Activated T-cell treated with anti-CD3 and anti-CD28 coated beads, Interleukin-2, amount 50 U/mL, for 24 hours (primary cell): ENCODE measurements around the gene PRKCZ.

Experiments used
- DNase-seq: peaks from one replicate; pipeline ENCODE4 v3.0.0-alpha.2; 2020
- H3K27ac Mint-ChIP-seq: 2 replicates; pipeline ENCODE4 v1.8.0; 2020; ENCODE audit warnings: mild to moderate bottlenecking, mixed read lengths
- H3K27me3 Mint-ChIP-seq: 2 replicates; pipeline ENCODE4 v1.8.0; 2020; ENCODE audit warnings: mixed read lengths
- H3K36me3 Mint-ChIP-seq: 2 replicates; pipeline ENCODE4 v1.8.0; 2020; ENCODE audit warnings: low read depth, mixed read lengths
- H3K4me1 Mint-ChIP-seq: 2 replicates; pipeline ENCODE4 v1.8.0; 2020; ENCODE audit warnings: low read depth, mixed read lengths
- H3K4me3 Mint-ChIP-seq: 2 replicates; pipeline ENCODE4 v1.8.0; 2020; ENCODE audit warnings: mild to moderate bottlenecking, moderate library complexity, mixed read lengths
- H3K9me3 Mint-ChIP-seq: 2 replicates; pipeline ENCODE4 v1.8.0; 2020; ENCODE audit warnings: mixed read lengths

PRKCZ gene

DNA sequence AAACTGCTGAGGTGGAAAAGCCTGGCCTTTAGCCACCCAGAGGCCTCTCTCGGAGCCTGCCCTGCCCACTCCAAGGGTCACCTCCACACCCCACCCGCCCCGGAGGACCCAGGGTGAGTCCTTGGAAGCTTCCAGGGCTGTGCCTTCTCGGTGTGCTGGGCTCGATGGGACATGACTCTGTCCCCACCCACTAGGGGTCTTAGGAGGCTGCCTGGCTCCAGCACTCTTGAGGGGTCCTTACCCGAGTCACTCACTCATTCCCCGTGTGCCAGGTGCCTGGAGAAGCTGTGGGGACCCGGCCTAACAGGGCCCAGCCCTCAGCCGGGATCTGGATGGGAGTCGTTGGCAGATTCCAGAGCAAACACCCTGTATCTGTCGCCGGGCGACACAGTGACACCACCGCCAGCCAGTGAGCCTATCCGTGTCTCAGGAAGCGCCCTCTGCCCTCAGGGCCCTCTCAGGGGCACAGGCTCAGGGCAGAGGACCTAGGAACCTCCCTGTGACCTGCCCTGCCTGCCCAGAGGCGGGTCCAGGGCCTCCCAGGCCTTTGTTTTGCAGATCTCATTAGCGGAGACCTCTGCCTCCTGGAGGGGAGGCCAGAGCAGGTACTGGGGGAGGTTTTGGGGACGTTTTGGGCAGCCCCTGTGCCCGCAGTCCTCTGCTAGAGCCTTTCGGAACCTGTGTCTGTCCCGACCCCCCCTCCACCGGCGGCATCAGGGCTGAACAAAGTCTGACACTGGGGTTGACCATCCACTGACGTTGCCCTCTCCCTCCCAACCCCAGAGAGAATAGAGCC is 3.1 kb upstream of the PRKCZ start:
- no peak overlapping the region for H3K4me3 Mint-ChIP-seq
- no peak overlapping the region for H3K27ac Mint-ChIP-seq
- H3K9me3 Mint-ChIP-seq, result no peaks in the 10 kb centered on the region
- DNase-seq, result no peak
- H3K4me1 Mint-ChIP-seq, result peaks cover 25% of the 10 kb centered on the region
- H3K36me3 Mint-ChIP-seq, result no peaks in the 10 kb centered on the region
- H3K27me3 Mint-ChIP-seq, result peaks cover 21% of the 10 kb centered on the region

DNA sequence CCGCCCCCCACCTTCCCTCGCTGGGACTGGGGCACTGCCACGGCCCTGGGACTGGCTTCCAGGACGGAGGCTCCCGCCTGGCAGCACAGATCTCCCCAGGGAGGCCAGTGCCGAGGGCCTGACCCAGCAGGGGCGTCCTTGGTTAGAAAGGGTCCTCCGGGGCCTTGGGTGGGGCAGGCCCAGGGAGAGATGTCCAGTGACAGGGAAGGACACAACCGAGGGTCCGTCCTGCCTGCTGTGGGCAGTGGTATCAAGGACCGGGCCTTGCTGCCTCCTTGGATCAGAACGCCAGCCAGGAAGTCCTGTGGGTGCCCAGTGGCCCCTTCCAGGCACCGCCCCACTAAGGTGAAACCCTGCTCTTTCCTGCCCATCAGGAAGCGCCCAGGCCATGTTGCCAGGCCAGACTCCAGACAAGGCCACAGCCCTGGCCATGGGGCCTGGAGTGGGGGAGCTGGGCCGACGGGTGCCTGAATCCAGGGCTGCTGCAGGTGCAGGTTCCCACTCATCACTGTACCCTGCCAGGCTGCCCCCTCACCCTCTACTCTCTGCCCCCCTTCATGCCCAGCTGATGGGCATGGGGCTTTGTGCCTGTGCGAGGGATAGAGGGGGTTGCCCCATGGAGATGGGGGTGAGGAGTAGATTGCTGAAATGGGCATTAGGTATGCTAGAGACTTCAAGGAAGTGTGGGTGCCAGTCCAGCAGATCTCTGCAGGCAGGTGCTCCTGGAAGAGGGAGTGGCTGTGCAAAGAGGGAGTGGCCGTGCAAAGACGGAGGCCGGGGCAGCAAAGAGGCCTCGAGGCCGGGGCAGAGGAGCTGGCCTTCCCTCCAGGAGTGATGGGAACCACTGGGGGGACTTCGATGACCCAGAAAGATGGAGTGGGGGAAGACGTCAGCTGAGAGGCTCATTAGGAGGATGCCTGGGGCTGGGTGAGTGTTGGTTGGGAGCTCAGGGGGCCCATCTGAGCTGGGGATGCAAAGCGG is 2.2 kb upstream of the PRKCZ start:
- peak overlapping the region; percentile 53 for H3K4me3 Mint-ChIP-seq

DNA sequence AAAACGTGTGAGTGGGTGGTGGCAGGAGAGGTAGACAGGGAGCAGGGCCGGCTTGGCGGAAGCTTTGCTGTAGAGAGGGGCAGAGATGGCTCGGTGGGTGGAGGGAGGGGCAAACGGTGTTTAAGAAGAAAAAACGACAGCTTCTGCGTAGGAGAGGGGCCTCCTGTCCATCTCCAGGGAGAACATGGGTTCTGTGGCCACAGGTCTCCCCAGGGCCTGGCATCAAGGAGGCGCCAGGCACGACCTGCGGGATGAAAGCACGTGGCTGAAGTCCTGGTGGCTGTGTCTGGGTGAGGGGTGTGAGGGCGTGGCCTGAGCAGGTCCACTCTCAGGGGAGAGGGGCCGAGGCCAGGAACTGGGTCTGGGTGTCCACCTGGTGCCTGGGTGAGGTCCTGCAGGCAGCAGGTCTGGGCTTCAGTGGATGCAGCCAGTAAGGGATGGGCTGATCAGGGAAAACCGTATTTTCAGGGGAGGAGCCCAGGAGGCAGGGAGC is 940 bp upstream of the PRKCZ start:
- Mint-ChIP-seq H3K36me3 (no peaks in the 10 kb centered on the region), H3K4me3 (peak overlapping the region; percentile 78), H3K27me3 (peaks cover 21% of the 10 kb centered on the region), H3K4me1 (peaks cover 26% of the 10 kb centered on the region), H3K27ac (peak overlapping the region; percentile 61), H3K9me3 (no peaks in the 10 kb centered on the region)
- DNase-seq, result peak; percentile 49

More for the DNA sequence above, 2.2 kb upstream of the PRKCZ start:
- H3K4me1 Mint-ChIP-seq, result peaks cover 27% of the 10 kb centered on the region
- no peaks in the 10 kb centered on the region for H3K9me3 Mint-ChIP-seq
- peaks cover 21% of the 10 kb centered on the region for H3K27me3 Mint-ChIP-seq
- H3K36me3 Mint-ChIP-seq, result no peaks in the 10 kb centered on the region
- no peak overlapping the region for H3K27ac Mint-ChIP-seq
- DNase-seq, result no peak

DNA sequence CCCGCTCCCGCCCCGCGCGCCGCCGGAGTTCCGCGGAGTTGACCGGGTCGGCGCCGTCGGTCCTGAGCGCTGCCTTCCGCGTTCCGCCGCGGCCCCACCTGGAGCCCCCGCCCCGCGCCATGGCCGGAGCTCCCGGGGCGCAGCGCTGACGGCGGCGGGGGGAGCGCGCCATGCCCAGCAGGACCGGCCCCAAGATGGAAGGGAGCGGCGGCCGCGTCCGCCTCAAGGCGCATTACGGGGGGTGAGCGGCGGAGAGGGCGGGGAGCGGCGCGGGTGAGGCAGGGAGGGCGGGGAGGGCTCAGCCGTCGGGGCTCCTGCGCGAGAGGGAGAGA is 216 bp downstream of the PRKCZ start:
- H3K27ac Mint-ChIP-seq, result no peak overlapping the region
- peaks cover 21% of the 10 kb centered on the region for H3K4me1 Mint-ChIP-seq
- H3K9me3 Mint-ChIP-seq, result no peaks in the 10 kb centered on the region
- no peak for DNase-seq
- H3K27me3 Mint-ChIP-seq, result peaks cover 20% of the 10 kb centered on the region
- H3K4me3 Mint-ChIP-seq, result peak overlapping the region; percentile 69
- no peaks in the 10 kb centered on the region for H3K36me3 Mint-ChIP-seq

DNA sequence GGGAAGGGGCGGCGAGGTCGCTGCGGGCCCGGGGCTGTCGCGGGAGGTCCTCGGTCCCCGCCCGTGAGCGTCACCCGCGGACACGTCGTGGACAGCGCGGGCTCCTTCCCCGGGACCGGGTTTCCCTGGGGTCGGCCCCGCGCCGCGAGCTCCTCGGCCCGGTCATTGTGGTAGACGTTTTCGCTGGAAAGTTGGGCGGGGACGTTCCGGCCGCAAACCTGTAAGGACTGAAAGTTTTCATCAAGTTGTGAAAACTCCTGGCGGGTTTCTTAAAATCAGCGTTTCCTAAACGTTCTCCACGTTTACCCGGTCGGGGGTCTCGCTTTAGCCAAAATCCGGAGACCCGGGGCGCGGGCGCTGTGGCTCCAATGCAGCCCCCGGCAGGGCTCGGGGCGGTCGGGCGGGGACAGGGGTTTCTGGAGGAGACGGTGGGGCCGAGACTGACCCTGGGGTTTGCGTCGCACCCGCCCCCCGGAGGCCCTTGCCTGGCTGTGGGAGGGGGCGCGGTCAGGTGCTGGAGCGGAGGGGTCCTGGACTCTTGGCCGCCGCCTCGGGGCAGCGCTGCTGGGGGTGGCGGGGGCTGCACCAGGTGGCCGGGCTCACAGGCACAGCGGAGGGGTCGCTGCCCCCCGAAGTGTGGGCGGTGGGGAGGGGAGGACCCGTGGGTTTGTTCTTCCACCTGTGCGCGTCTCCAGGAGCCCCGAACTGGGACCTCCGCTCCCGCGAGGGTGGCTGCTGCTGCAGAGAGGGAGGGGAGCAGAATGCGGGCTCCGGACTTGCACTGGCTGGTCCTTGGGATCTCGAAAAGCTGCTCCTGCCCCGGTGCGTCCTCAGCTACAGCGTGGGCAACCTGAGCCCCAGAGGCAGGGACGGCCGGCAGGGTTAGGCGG is 827 bp downstream of the PRKCZ start:
- peaks cover 16% of the 10 kb centered on the region for H3K27me3 Mint-ChIP-seq
- no peaks in the 10 kb centered on the region for H3K9me3 Mint-ChIP-seq
- H3K4me3 Mint-ChIP-seq, result peak overlapping the region; percentile 69
- no peak overlapping the region for H3K27ac Mint-ChIP-seq
- peaks cover 2% of the 10 kb centered on the region for H3K36me3 Mint-ChIP-seq
- no peak for DNase-seq
- H3K4me1 Mint-ChIP-seq, result peaks cover 16% of the 10 kb centered on the region

DNA sequence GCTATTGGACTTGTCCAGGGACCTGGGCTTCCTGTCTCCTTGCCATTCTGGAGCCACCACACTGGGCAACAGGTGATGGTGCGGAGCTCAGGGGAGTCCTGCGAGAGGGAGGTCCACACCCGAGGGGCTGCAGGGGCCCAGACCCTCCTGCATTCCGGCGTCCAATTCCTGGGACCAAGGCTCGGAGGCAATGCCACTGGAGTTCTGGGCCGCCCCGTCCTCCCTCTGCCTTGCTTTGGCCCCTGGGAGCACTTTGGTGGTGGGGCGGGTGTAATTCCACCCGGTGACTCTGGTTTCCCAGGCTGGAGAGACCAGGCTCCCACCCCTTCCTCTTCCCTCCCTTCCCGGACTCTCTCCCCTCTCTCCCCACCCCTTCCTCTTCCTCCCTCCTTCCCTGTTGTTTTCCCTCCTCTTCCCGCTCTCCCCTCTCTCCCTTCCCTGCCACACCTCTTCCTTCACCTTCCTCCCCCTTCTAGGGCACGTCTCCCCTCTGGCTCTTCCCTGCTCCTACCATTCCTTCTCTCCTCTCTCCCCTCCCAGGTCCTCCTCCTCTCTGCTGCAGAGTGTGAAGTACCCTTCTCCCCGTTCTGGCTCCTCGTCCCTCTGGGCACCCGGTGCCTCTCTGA is 2.0 kb downstream of the PRKCZ start:
- Mint-ChIP-seq H3K4me1 (peaks cover 16% of the 10 kb centered on the region), H3K27me3 (peaks cover 14% of the 10 kb centered on the region), H3K36me3 (peaks cover 11% of the 10 kb centered on the region), H3K9me3 (no peaks in the 10 kb centered on the region), H3K27ac (no peak overlapping the region), H3K4me3 (peak overlapping the region; percentile 69)
- DNase-seq, result no peak

DNA sequence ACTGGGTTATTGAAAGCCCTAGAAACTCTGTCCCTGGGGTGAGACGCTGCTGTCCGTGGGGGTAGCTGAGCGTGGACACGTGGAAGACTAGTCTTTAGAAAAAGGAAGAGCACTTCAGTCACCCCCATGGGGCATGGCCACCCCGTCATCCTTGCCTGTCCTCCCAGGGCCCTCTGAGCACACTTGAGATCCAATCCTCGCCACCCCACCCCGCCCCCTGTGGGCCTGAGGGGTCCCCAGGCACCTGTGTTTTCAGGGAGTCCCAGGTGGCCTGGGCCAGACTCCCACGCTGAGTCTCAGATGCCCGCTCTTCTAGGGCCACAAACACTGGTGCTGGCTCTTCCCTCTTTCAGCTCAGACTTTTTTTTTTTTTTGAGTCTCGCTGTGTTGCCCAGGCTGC is 2.5 kb downstream of the PRKCZ start:
- H3K27me3 Mint-ChIP-seq, result peaks cover 14% of the 10 kb centered on the region
- H3K27ac Mint-ChIP-seq, result no peak overlapping the region

DNA sequence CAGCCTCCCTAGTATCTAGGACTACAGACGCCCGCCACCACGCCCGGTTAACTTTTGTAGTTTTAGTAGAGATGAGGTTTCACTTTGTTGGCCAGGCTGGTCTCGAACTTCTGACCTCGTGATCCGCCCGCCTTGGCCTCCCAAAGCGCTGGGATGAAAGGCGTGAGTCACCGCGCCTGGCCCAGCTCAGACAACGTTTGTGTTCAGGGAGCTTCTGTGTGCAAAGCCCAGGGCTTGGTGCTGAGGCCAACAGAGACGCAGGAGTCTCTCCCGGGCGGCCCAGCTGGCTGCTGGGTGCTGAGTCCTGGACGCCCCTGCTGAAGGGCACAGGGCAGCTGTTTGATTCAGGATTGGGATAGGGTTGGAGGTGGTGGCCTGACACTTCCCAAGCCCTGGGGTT is 3.0 kb downstream of the PRKCZ start:
- Mint-ChIP-seq H3K4me3 (no peak overlapping the region), H3K4me1 (peaks cover 16% of the 10 kb centered on the region), H3K9me3 (no peaks in the 10 kb centered on the region), H3K27me3 (peaks cover 12% of the 10 kb centered on the region), H3K36me3 (peaks cover 12% of the 10 kb centered on the region), H3K27ac (no peak overlapping the region)
- DNase-seq, result no peak

More for the DNA sequence above, 2.5 kb downstream of the PRKCZ start:
- DNase-seq, result no peak
- Mint-ChIP-seq H3K4me3 (no peak overlapping the region), H3K36me3 (peaks cover 12% of the 10 kb centered on the region), H3K9me3 (no peaks in the 10 kb centered on the region), H3K4me1 (peaks cover 16% of the 10 kb centered on the region)

DNA sequence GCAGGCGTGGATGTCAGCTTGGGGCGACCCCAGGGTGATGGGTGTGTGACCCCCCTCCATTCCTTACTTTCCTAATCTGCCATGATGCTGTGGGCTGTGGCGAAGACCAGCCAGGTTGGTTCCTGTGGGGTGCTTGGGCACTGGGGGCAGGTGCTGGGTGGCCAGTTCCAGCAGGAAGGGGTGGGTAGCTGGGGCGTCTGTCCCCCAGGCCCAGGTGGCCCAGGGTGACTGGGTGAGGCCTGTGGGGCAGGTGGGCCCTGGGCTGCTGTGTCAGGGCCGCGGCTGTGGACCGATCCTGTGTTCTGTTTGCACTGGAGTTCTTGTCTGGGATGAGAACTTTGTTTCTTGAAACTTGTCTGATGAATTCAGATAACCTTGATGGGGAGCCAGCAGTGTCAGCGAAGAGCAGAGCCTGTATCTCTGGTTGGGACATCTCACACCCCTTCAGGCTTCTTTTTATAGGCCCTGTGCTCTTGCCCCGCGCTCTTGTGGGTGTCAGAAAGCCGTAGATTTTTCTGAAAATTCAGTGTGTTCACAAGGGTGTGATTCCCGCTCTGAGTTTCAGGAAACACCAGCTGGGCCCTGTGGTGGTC is 3.7 kb downstream of the PRKCZ start:
- Mint-ChIP-seq H3K36me3 (peaks cover 13% of the 10 kb centered on the region), H3K4me1 (peaks cover 14% of the 10 kb centered on the region), H3K9me3 (no peaks in the 10 kb centered on the region), H3K4me3 (no peak overlapping the region), H3K27ac (no peak overlapping the region), H3K27me3 (peaks cover 6% of the 10 kb centered on the region)
- DNase-seq, result no peak

DNA sequence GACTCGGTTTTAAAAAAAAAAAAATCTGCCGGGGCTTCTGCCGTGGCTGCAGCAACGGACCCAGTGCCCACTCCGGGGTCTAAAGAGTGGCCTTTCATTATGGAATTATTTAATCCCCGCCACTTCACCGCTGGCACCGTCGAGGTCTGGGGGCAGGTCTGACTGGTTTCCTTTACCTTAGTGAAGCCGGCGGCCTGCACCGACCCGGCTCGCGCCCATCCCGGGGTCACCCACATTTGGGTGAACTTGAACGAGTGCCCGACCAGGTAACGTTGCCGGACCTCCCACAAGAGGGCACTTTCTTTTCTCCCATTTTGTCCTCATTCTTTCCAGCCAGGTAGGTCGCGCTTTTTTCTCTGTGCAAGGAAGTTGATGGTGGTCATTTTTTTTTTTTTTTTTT is 4.3 kb downstream of the PRKCZ start:
- peaks cover 8% of the 10 kb centered on the region for H3K4me1 Mint-ChIP-seq
- H3K9me3 Mint-ChIP-seq, result no peaks in the 10 kb centered on the region
- peaks cover 20% of the 10 kb centered on the region for H3K36me3 Mint-ChIP-seq
- DNase-seq, result no peak
- no peaks in the 10 kb centered on the region for H3K27me3 Mint-ChIP-seq
- no peak overlapping the region for H3K27ac Mint-ChIP-seq
- H3K4me3 Mint-ChIP-seq, result no peak overlapping the region

DNA sequence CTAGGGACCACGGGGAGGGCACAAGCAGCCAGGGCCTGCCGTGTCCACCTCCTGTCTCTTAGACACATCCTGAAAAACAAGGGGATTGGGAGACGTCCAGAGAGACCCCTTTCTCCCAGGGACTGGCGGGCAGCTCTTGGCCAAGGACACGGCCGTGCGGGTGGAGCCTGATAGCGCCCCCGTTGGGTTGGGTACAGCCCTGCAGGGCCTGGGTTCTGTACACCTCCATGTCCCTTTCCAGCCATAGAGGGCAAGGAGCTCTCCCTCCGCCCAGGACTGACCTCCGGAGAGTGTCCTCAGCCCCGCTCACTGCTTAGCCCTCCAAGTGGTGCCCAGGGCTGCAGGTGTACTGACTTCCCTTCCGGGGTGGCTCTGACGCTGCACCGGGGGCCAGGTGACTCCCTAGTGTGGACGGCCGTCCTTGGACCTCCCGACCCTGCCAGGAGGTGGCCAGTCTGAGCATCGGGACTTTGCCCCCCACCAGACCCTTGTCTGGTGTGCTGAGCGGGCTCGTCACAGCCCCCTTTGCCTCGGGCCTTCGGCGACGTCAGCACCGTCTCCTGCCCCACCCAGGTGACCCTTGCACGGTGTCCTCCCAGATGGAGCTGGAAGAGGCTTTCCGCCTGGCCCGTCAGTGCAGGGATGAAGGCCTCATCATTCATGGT is 5.8 kb downstream of the PRKCZ start:
- peaks cover 5% of the 10 kb centered on the region for H3K4me1 Mint-ChIP-seq
- no peak for DNase-seq
- no peak overlapping the region for H3K27ac Mint-ChIP-seq
- no peaks in the 10 kb centered on the region for H3K9me3 Mint-ChIP-seq
- H3K27me3 Mint-ChIP-seq, result no peaks in the 10 kb centered on the region
- no peak overlapping the region for H3K4me3 Mint-ChIP-seq
- H3K36me3 Mint-ChIP-seq, result peaks cover 23% of the 10 kb centered on the region

DNA sequence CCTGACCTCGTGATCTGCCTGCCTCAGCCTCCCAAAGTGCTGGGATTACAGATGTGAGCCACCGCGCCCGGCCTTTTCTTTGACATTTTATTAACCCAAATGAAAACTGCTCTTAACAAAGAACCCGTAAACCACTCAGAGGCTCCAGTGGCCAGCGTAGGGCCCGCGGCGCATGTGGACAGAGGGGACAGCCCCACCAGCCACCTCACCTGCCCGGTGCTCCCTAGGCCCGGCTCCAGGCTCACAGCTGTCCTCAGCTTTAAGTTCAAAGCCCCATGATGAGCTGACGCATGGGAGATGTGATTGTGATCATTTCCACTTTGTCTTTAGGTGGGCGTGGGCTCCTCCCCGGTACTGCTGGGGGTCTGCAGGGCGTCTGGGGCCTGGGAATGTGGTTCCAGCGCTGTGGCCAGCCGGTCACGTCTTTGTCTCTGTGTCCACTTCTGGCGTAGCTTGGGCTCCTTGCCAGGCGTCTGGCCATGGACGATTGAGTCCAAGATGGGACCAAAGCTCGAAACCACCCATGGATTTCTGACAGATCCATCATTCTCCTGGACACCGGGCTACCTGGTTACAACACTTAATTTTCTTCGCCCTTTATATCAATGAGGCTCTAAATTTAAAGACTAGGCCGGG is 6.9 kb downstream of the PRKCZ start:
- H3K4me3 Mint-ChIP-seq, result no peak overlapping the region
- H3K9me3 Mint-ChIP-seq, result no peaks in the 10 kb centered on the region
- DNase-seq, result no peak
- peaks cover 4% of the 10 kb centered on the region for H3K4me1 Mint-ChIP-seq
- H3K36me3 Mint-ChIP-seq, result peaks cover 31% of the 10 kb centered on the region
- H3K27me3 Mint-ChIP-seq, result no peaks in the 10 kb centered on the region
- H3K27ac Mint-ChIP-seq, result no peak overlapping the region
